ENCODE measurements around the gene CAPN11. TPM values are rescaled to one million over a fixed set of nuclear protein-coding genes. Genes with fewer than 3 reads are reported as not detected.

The CAPN11 gene
- total and polyA plus RNA-seq, 9 of the 15 experiments (the other 6 are each of a cell fraction or from before 2014, with no cell fraction given): 0.03 to 0.61 (median 0.17) TPM; not detected in 1

GRCh38 chr6:44226368-44227147 is 67.9 kb downstream of the CAPN11 start (continued):
- TF ChIP-seq MXD1 (CRISPR knock-in tag; IDR thresholded peaks at IDR 0.05; ENCODE audit: borderline replicate concordance, poor library complexity, severe bottlenecking): no peak
- TF ChIP-seq NFXL1 (CRISPR knock-in tag; IDR thresholded peaks at IDR 0.05): no peak
- TF ChIP-seq SMARCA4 (IDR thresholded peaks at IDR 0.05): peak; percentile 56
- 0 out of 2 replicates have a peak, but pooled peaks have one; percentile 2 for TF ChIP-seq ZNF316 (IDR thresholded peaks at IDR 0.05)
- TF ChIP-seq ETS2 (tag; IDR thresholded peaks at IDR 0.05; ENCODE audit: borderline replicate concordance, poor library complexity, severe bottlenecking): no peak
- TF ChIP-seq ZNF639 (CRISPR knock-in tag; conservative IDR thresholded peaks at IDR 0.05 in 1 of 2, IDR thresholded peaks at IDR 0.05 in 1 of 2): no peak
- peak; percentile 33; the same call in 1 of the 2 replicates for TF ChIP-seq TAL1 (IDR thresholded peaks at IDR 0.05)
- no peak for TF ChIP-seq SMAD1 (IDR thresholded peaks at IDR 0.05; ENCODE audit: low read depth, low read length, partially characterized antibody)
- no peak for TF ChIP-seq YY1 (IDR thresholded peaks at IDR 0.05; ENCODE audit: borderline replicate concordance in 1 of 3, control insufficient read depth in 1 of 3, extremely low read depth in 1 of 3, insufficient read depth in 3 of 3, insufficient read length in 1 of 3, insufficient replicate concordance in 2 of 3, low read depth in 1 of 3, low read length in 2 of 3)
- TF ChIP-seq SREBF2 (CRISPR knock-in tag; IDR thresholded peaks at IDR 0.05): no peak
- TF ChIP-seq KDM4B (IDR thresholded peaks at IDR 0.05; ENCODE audit: borderline replicate concordance in 2 of 2, low read depth in 1 of 2): no peak
- no peak for TF ChIP-seq MCM7 (IDR thresholded peaks at IDR 0.05)
- no peak for TF ChIP-seq ZNF24 (IDR thresholded peaks at IDR 0.05)
- no peak for TF ChIP-seq PTBP1 (IDR thresholded peaks at IDR 0.05; ENCODE audit: low read depth, low read length)
- TF ChIP-seq CGGBP1 (CRISPR knock-in tag; IDR thresholded peaks at IDR 0.05): no peak
- no peak for TF ChIP-seq TAF1 (IDR thresholded peaks at IDR 0.05; ENCODE audit: control insufficient read depth, extremely low read depth, insufficient read depth, low read length, severe bottlenecking)
- TF ChIP-seq, protein P1, sequence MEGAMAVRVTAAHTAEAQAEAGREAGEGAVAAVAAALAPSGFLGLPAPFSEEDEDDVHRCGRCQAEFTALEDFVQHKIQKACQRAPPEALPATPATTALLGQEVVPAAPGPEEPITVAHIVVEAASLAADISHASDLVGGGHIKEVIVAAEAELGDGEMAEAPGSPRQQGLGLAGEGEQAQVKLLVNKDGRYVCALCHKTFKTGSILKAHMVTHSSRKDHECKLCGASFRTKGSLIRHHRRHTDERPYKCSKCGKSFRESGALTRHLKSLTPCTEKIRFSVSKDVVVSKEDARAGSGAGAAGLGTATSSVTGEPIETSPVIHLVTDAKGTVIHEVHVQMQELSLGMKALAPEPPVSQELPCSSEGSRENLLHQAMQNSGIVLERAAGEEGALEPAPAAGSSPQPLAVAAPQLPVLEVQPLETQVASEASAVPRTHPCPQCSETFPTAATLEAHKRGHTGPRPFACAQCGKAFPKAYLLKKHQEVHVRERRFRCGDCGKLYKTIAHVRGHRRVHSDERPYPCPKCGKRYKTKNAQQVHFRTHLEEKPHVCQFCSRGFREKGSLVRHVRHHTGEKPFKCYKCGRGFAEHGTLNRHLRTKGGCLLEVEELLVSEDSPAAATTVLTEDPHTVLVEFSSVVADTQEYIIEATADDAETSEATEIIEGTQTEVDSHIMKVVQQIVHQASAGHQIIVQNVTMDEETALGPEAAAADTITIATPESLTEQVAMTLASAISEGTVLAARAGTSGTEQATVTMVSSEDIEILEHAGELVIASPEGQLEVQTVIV (CRISPR knock-in tag; IDR thresholded peaks at IDR 0.05; ENCODE audit: borderline replicate concordance): no peak
- TF ChIP-seq, protein P2, sequence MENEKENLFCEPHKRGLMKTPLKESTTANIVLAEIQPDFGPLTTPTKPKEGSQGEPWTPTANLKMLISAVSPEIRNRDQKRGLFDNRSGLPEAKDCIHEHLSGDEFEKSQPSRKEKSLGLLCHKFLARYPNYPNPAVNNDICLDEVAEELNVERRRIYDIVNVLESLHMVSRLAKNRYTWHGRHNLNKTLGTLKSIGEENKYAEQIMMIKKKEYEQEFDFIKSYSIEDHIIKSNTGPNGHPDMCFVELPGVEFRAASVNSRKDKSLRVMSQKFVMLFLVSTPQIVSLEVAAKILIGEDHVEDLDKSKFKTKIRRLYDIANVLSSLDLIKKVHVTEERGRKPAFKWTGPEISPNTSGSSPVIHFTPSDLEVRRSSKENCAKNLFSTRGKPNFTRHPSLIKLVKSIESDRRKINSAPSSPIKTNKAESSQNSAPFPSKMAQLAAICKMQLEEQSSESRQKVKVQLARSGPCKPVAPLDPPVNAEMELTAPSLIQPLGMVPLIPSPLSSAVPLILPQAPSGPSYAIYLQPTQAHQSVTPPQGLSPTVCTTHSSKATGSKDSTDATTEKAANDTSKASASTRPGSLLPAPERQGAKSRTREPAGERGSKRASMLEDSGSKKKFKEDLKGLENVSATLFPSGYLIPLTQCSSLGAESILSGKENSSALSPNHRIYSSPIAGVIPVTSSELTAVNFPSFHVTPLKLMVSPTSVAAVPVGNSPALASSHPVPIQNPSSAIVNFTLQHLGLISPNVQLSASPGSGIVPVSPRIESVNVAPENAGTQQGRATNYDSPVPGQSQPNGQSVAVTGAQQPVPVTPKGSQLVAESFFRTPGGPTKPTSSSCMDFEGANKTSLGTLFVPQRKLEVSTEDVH (IDR thresholded peaks at IDR 0.05; ENCODE audit: low read depth, partially characterized antibody): no peak
- TF ChIP-seq PHB2 (IDR thresholded peaks at IDR 0.05; ENCODE audit: low read depth): no peak

All from K562 (cell line).